HG02943 (cell line): ENCODE data around the gene UBASH3B.

Experiments used
- ATAC-seq: cut with Tn5 transposase; IDR thresholded peaks from one replicate; pipeline ENCODE4 v1.9.1; 2021; ENCODE audit warnings: mild to moderate bottlenecking, low read depth, moderate library complexity; ENCODE audit not compliant: unreplicated experiment

UBASH3B gene

GRCh38 chr11:122749005-122749687, 93.6 kb downstream of the UBASH3B start:
- peak; percentile 70 for ATAC-seq

- ATAC-seq = no peak
Observed at GRCh38 chr11:122750049-122750448, 94.5 kb downstream of the UBASH3B start.

GRCh38 chr11:122751292-122752070, 96.0 kb downstream of the UBASH3B start:
- no peak for ATAC-seq

GRCh38 chr11:122754028-122754427, 98.5 kb downstream of the UBASH3B start:
- ATAC-seq = no peak

GRCh38 chr11:122754553-122755322, 99.2 kb downstream of the UBASH3B start:
- ATAC-seq = no peak

- no peak for ATAC-seq
Observed at GRCh38 chr11:122755409-122755808, 99.9 kb downstream of the UBASH3B start.

DNA sequence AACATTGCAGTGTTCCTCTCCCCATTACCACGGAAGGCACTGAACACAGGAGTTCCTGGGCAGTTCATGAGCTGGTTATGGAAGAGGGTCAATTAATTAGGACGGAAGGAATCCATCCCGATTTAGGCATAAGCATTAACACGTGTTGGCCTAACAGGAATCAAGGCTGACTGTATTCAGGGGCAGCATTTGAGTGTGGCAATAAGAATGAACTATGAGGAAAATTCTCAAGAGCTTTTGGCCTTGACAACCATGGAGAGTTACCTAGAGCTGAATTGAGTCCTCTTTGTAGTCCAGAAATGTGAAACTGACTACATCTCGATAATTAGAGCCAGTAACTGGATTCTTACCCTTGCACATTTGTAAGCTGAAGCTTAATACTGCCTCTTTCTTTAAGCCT, 100.4 kb downstream of the UBASH3B start:
- ATAC-seq = no peak

- no peak for ATAC-seq
Observed at GRCh38 chr11:122756417-122756816, 100.9 kb downstream of the UBASH3B start.

GRCh38 chr11:122757201-122757600, 101.7 kb downstream of the UBASH3B start:
- ATAC-seq = no peak

GRCh38 chr11:122758339-122758738, 102.8 kb downstream of the UBASH3B start:
- no peak for ATAC-seq

GRCh38 chr11:122758974-122759373, 103.5 kb downstream of the UBASH3B start:
- no peak for ATAC-seq

DNA sequence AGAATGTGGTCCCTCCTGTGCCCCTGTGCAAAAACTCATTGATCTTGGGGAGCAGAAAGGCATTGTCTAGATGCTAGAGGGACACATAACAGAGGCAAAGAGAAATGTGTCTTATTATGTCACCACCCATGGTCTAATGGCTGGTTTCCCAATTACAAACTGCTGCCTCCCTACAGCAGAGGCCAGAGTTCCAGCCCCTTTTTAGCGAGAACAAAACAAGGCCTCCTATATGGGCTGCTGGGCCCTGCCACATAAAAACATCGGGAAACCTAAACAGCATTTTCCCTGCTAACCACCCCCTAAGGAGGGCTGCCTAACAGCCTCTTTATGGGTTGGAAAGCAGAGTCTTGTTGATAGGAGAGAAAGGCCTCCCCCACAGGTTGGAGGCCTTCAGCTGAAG, 107.6 kb downstream of the UBASH3B start:
- no peak for ATAC-seq

DNA sequence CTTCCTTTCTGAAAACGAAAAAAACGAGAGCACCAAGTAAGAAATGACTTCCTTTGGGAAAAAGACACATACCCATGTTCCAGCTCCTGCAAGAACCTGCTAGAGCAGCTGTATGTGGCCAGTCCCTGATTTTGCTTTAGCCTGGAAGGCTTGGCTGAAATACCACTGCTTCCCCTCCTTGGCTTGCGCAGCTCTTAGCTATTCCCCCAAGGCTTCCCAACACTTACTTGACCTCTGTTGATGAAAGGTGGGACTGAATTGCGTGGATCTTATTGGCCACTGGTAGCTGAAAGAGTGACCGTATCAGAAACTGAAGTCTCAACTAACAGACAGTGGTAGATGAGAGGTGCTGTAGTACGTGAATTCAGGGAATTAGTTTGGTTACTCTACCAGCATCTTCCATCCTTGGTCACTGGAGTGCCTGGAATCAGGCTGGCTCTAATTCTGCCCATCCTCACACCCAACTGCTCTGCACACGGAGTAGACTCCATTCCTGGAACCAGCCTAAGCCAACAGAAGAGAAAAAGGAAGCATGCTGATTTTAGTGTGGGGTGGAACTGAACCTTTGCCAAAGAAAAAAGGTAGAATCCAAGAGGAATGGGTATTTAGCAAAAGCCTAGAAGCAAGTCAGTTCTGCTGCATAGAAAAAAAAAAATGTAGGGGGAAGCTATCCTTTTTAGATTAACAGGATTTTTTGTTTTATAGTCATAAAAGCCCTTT, 109.0 kb downstream of the UBASH3B start:
- ATAC-seq = no peak

- no peak for ATAC-seq
Observed at GRCh38 chr11:122765487-122766131, 110.1 kb downstream of the UBASH3B start.

- no peak for ATAC-seq
Observed at GRCh38 chr11:122769126-122769780, 113.7 kb downstream of the UBASH3B start.

DNA sequence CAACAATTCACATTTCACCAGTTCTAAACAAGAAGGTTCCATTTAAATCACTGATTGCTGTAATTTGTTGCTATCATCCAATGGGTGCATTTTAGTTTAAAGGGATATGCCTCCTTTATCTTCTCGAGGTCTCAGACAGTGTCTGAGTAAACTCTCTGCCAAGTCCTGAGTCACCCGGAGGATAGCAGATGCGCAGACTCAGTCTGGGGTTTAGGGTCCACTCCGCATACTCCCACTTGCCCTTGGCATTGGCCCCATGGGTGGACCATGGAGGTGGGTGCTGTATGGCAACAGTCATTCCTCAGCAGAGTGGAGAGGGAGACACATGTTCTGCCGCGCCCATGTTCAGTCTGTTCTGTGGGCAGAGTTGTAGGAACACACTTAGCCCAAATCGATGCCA, 117.4 kb downstream of the UBASH3B start:
- no peak for ATAC-seq

DNA sequence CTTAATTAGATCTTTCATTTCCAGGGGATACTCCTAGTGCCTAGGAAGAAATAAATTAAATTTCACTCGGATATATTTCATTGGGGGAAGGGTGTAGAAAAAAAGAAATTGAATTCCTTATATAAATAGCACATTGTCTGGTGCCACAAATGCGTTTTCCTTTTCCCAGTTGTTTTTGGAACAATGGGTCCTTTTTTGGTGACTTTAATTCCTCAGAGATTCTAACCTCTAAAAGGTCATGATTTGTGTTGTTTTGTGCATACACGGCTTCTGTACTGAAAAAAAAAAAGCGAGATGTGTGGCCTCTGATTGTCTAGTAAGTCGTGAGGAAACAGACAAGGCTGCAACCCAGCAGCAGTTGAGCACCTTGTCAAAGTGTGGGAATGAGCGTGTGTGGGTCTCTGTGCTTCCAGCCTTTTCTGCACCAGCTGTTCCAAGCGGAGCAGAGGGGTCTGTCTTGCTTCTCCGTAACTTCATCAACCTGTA, 118.3 kb downstream of the UBASH3B start:
- ATAC-seq = no peak

- no peak for ATAC-seq
Observed at GRCh38 chr11:122775675-122776271, 120.3 kb downstream of the UBASH3B start.

- no peak for ATAC-seq
Observed at GRCh38 chr11:122776546-122776945, 121.0 kb downstream of the UBASH3B start.
